ENCODE measurements around the gene TOB1.

The TOB1 gene

GRCh38 chr17:50822550-50822949, 43.6 kb downstream of the TOB1 start:
- H3K4me3 ChIP-seq (replicated peaks; ENCODE audit: low read depth, low read length), result no peak overlapping the region
- TF ChIP-seq CTCF (IDR thresholded peaks at IDR 0.05; ENCODE audit: low read depth, low read length, missing control alignments), result no peak
- DNase-seq (ENCODE audit: extremely low read depth, low read depth), result no peak

- no peak for DNase-seq (ENCODE audit: extremely low read depth, low read depth)
- no peak for TF ChIP-seq CTCF (IDR thresholded peaks at IDR 0.05; ENCODE audit: low read depth, low read length, missing control alignments)
These were observed 45.5 kb downstream of the TOB1 start for GRCh38 chr17:50820651-50821050.

GRCh38 chr17:50818921-50819657, 47.1 kb downstream of the TOB1 start:
- H3K4me3 ChIP-seq (replicated peaks; ENCODE audit: low read depth, low read length), result no peak overlapping the region
- no peak for DNase-seq (ENCODE audit: extremely low read depth, low read depth)
- no peak for TF ChIP-seq CTCF (IDR thresholded peaks at IDR 0.05; ENCODE audit: low read depth, low read length, missing control alignments)

More at GRCh38 chr17:50820651-50821050, 45.5 kb downstream of the TOB1 start:
- H3K4me3 ChIP-seq (replicated peaks; ENCODE audit: low read depth, low read length), result no peak overlapping the region

- DNase-seq (ENCODE audit: extremely low read depth, low read depth), result no peak
- no peak for TF ChIP-seq CTCF (IDR thresholded peaks at IDR 0.05; ENCODE audit: low read depth, low read length, missing control alignments)
- no peak overlapping the region for H3K4me3 ChIP-seq (replicated peaks; ENCODE audit: low read depth, low read length)
These were observed 47.9 kb downstream of the TOB1 start for GRCh38 chr17:50818261-50818660.

GRCh38 chr17:50817838-50818237, 48.3 kb downstream of the TOB1 start:
- H3K4me3 ChIP-seq (replicated peaks; ENCODE audit: low read depth, low read length), result no peak overlapping the region
- TF ChIP-seq CTCF (IDR thresholded peaks at IDR 0.05; ENCODE audit: low read depth, low read length, missing control alignments), result no peak
- no peak for DNase-seq (ENCODE audit: extremely low read depth, low read depth)

- TF ChIP-seq CTCF (IDR thresholded peaks at IDR 0.05; ENCODE audit: low read depth, low read length, missing control alignments), result peak; percentile 85
- no peak overlapping the region for H3K4me3 ChIP-seq (replicated peaks; ENCODE audit: low read depth, low read length)
- no peak for DNase-seq (ENCODE audit: extremely low read depth, low read depth)
These were observed 49.1 kb downstream of the TOB1 start for GRCh38 chr17:50816771-50817751.
